NK-92 (cell line): Measurements from ENCODE around the gene TMEM151B.
A peak's percentile ranks its signal among the peaks of the same experiment; 100 is the strongest.
"Not testable (repeated sequence)": the region's sequence is repeated elsewhere in the genome, so short reads cannot be mapped to it uniquely, and the experiment has no call there.

Source experiments
- DNase-seq: peaks from one replicate; lab custom pipeline; 2025; ENCODE audit not compliant: unreplicated experiment; lab: John Stamatoyannopoulos, UW

The TMEM151B gene

DNA sequence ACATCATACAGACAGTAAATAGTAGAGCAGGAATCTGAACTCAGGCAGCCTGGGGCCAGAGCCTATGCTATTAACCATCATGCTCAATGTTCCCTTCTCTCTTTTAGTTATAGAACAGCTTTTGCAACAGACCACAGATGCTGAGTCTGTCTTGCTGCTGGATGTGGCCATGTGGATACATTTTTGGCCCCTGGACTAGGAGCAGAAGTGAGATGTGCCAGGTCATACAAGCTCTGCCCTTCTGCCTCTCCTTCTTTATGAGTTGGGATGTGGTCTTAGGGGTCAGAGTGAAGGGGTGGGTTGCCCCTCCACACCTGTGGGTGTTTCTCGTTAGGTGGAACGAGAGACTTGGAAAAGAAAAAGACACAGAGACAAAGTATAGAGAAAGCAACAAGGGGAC is 57.5 kb downstream of the TMEM151B start:
- DNase-seq: no peak

GRCh38 chr6:44328203-44328602 is 58.0 kb downstream of the TMEM151B start:
- not testable (repeated sequence) for DNase-seq

- DNase-seq: no peak
These were observed 59.6 kb downstream of the TMEM151B start for GRCh38 chr6:44329858-44330257.

GRCh38 chr6:44332585-44332984 is 62.3 kb downstream of the TMEM151B start:
- no peak for DNase-seq

GRCh38 chr6:44333273-44333919 is 63.1 kb downstream of the TMEM151B start:
- no peak for DNase-seq

- no peak for DNase-seq
These were observed 63.7 kb downstream of the TMEM151B start for GRCh38 chr6:44333942-44334341.

GRCh38 chr6:44335631-44336030 is 65.4 kb downstream of the TMEM151B start:
- no peak for DNase-seq

DNA sequence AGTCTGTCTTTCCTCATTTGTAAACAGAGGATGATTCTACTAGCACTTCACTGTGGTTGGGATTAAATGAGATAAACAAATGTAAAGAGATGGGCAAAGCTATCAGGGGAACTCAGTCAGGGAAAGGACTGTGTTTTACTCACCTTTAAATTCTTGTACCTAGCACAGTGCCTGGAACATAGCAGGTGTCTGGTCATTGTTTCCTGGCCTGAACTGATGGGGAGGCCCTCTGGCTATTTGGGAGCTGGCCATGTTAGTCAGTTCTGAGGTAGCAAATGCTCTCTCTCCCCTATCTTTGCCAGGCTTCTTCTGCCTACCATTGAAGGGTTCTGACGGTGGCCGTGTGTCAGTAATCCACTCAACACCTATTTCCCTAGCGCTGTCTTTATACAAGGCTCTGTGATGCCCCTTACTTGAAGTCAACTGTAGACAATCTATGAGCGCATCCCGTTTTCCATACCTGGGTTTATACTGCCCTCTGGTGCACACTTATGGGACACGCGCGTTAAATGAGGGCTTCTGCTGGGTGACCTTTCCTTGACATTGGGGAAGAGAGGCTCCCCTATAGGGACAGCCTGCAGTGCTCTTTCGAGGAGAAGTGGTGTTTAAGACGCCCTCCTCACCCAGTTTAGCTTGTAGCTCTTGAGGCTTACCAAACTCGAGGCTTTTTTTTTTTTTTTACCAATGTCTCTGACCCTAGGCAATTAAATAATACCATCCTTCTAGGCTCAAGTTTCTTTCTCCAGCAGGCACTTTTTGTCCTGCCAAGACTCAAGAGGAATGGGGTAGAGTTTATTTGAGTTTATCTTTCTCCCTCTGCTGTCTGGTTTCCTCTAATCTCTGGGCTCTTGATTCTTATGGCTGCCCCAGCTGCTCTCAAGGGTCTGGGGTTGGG is 68.2 kb downstream of the TMEM151B start:
- DNase-seq: peak; percentile 19

DNA sequence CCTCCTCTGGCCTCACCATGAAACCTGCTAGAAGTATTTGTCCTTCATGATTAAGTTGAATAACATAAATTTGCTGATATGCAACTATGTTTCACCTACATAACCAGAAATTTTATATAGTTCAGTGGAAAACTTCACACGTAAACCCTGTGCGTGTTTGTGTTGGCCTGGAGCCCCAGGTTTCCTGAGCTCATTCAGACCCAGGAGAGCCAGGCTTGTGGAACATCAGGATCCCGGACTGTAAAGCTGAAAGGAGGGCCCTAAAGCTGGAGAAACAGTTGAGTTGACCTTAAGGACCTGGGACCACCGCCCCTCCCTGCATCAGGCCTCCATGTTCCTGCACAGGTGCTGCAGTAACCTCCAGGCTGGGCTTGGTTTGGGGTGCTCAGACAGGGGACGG is 69.1 kb downstream of the TMEM151B start:
- no peak for DNase-seq

GRCh38 chr6:44339763-44340625 is 69.7 kb downstream of the TMEM151B start:
- no peak for DNase-seq

GRCh38 chr6:44341095-44341890 is 71.0 kb downstream of the TMEM151B start:
- no peak for DNase-seq

DNA sequence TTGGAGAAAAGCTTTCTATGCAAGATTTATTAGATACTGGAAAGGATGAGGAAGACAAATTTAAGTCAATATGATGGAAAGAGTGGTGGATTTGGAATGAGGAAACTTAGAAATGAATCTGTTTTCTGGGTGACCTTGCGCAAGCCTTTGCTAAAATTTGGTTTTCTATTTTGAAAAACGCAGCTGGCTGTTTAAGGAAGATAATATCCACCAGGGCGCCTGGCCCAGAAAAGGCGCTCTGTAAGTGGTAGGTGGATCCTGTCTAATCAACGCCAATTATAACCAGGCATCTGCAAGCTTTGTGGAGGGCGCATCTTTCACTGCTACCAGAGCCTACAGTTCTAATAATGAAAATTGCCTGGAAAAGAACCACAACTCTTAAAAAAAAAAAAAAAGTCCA is 71.8 kb downstream of the TMEM151B start:
- DNase-seq: no peak

DNA sequence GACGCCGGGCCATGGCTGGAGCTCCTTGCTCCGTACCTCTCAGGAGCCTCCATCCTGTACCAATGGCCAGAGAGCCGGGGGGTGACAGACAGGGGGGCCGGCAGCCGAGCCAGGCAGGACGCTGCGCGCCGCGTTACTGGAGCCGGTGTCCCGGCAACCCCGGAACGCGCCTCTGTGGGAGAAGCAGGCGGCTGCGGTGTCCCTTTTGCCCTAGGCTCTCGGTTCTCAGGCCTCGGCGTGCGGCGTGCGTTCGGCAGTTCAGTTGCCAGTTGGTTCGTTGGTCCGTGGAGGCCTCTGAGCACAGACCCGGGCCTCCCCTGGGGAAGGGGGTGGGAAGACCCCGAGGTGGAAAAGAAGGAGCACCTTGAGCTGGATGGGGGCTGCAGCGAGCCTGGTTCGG is 72.2 kb downstream of the TMEM151B start, which contains the start of gene SPATS1:
Gene SPATS1, plus strand, starts transcription at position 162 of the 400 bp plus-strand sequence. CDS start 446 bp downstream, outside the sequence.
- DNase-seq: no peak

GRCh38 chr6:44346818-44347217 is 76.6 kb downstream of the TMEM151B start:
- DNase-seq: not testable (repeated sequence)

- DNase-seq: no peak
These were observed 79.8 kb downstream of the TMEM151B start for GRCh38 chr6:44349904-44350649.

- not testable (repeated sequence) for DNase-seq
These were observed 80.4 kb downstream of the TMEM151B start for GRCh38 chr6:44350650-44350994.

DNA sequence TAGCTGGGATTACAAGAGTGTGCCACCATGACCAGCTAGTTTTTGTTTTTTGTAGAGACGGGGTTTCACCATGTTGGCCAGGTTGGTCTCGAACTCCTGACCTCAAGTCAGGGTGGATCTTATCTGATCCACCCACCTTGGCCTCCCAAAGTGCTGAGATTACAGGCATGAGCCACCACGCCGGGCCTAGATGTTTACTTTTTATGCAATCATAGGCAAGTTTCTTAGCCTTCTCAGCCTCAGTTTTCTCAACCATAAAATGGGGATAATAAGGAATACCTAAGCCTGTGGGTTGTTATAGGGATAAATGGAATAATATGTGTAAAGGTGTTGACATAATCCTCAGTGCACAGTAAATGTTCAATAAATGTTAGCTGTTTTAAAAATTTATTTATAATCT is 82.0 kb downstream of the TMEM151B start:
- no peak for DNase-seq

DNA sequence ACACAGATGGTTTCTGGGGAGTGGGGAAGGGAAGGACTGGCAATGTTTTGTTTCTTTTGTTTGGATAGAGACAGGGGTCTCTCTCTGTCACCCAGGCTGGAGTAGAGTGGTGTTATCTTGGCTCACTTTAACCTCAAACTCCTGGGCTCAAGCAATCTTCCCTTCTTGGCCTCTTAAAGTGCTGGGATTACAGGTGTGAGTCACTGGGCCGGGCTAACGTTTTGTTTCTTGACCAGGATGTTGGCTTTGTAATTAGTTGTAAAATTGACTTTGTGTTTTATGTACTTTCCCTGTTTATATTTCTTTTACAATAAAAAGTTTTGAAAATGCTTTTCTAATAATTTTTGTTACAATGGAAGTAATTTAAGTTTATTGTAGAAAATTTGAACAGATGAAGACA is 83.1 kb downstream of the TMEM151B start:
- no peak for DNase-seq

GRCh38 chr6:44355640-44356039 is 85.4 kb downstream of the TMEM151B start:
- DNase-seq: no peak

- DNase-seq: no peak
These were observed 86.2 kb downstream of the TMEM151B start for GRCh38 chr6:44356487-44356886.
